Activated CD8-positive, alpha-beta memory T cell treated with anti-CD3 and anti-CD28 coated beads for 48 hours (primary cell): ENCODE data around the gene GDF10.
A peak's percentile ranks its signal among the peaks of the same experiment; 100 is the strongest.

ENCODE experiments used
- DNase-seq, 3 experiments: peaks; one replicate each; pipeline ENCODE4 v3.0.0-alpha.2; 2020; ENCODE audit warnings: low read depth in 2 of 3, low spot score in 2 of 3

The GDF10 gene, protein sequence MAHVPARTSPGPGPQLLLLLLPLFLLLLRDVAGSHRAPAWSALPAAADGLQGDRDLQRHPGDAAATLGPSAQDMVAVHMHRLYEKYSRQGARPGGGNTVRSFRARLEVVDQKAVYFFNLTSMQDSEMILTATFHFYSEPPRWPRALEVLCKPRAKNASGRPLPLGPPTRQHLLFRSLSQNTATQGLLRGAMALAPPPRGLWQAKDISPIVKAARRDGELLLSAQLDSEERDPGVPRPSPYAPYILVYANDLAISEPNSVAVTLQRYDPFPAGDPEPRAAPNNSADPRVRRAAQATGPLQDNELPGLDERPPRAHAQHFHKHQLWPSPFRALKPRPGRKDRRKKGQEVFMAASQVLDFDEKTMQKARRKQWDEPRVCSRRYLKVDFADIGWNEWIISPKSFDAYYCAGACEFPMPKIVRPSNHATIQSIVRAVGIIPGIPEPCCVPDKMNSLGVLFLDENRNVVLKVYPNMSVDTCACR

DNA sequence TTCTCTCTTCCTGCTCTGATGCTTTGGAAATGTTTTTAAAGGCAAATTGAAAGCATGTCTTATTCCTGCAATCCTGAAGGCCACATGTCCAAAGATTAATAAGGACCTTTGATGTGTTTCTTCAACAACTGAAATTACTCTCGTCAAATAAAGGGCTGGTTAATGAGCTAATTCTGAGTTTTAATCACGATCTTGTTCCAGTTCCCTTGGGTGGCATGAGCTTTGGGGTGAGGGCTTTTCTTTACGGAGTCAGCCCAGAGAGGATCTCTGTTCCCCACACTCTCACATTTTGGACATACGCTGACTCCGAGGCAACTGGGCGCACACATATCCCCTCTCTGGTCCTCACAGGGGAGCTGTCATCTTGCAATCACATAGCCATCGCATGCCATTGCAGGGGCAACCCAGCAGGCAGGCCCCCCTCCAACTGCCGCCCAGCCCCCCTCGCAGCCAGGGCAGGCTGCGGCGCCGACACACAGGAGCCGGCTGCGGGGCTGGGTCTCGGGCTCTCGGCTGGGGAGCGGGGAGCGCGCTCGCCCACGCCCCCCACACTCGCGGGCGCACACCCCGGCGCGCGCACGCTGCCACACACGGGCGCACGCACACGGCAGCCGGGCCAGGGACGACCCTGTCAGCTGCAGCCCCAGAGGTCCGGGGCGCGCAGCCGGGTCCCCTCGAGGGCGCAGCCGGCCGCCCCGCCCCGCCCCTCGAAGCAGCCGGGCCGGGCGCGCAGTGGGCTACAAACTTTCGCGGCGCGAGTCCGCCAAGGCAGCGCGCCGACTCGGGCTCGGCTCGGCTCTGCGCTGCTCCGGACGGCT, at the start of gene GDF10:
Gene GDF10 (plus strand): TSS at position 587 of the 818 bp plus-strand sequence. CDS start 455 bp downstream, outside the sequence.
- DNase-seq: no peak

DNA sequence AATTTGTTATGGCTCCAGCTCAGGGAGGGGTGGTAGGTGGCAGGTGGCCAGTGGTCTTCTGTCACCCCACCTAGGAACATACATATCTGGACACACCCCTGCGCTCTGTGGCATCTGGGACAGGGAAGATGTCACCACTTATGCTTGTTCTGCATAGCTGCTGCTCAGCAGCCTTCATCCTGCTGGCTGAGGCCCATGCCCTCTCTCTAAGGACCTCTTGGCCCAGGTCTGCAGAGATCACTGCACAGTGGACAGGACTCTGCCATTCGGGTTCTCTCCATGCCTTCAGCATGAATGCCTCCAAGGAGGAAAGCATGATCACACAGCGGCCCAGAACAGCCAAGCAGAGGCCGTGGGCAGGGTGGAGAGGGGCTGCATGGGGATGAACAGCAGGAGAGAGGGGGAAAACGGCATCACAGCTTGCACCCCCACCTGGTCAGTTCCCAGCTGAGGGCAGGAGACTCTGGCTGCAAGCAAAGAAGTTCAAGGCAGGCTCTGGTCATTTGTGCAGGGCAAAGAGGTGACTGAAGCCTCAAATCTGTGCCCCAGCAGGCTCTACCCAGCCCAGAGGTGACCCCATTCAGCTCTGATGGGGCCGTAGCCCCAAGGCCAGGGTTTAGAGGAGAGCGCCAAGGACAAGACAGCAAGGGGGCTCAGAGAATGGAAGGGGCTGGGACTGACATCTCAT, 47.8 kb upstream of the GDF10 start:
- no peak for DNase-seq

DNA sequence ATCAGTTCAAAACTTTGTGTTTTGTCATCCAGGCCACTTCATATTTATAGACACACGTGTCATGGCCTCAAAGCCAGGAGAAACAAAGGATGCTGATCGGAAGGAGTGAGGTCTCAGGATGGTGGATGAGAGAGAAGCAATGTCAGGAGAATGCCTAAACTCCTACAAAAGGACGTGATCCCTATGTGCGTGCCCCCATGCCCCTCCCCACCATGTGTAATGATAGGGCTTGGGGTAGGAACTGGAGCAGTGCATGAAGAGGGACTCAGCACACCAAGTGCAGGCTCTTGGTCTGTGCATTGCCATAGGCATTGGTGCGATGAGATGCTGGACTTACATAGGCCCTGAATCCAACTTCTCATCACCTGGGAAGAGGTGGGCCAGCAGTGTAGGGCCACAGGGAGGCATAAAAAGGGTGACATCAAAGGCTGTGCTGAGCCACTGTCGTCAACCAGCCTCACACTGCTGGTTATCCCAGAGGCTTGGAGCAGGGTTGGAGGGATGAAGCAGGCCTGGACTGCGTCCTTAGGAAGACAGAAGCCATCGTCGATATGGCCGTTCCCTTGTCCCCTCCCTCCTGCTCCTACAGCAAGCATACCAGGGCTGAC, 46.9 kb upstream of the GDF10 start:
- DNase-seq: no peak

DNA sequence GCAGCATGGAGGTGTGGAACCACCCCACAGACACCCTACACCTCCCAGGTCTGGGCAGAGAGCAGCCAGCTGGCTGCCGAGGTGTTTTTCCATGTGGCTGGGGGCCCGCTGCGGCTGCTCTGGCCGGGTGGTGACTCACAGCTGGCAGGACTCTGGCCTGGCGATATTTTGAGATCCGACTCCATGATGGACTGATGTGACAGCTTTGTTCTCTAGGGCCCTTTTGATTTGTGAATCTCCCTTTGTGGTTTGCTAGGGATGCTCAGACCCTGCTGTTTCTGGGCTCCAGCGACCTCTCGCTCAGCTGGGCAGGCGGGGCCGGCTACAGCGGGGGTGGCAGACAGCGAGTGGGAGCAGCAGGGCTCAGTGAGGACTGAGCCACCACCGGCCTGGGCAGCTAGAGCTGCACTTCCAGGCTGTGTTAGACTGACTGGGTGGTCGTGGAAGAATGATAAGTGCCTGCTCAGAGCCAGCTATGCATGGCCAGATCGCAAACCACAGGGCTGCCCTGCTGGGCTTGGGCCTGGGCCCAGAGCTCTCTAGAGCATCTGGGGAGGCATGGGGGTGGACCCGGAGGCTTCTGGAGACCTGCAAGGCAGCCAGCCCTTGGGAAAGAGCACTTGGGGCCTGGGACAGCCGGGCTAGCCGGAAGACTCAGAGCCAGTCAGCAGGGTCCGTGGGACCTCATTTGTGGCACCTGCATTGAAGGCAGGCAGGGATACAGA, 46.2 kb upstream of the GDF10 start:
- no peak for DNase-seq

DNA sequence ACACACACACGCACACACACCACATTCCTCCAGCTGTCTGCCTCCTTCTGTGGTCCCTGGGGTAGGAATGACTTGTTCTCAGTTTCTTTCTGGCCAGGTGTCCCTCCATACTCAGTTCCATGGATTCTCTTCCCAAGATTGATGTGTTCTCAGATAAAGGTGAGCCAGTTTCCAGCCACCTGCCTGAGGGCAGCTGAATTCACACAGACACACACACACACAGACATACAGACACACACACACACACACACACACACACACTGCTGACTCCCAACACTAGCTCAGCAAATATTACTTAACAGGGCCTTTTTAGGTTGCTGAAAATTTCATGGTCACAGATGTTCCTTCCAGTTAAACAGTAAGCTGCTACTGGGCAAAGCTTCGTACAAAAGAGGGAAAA, 45.4 kb upstream of the GDF10 start:
- no peak for DNase-seq

DNA sequence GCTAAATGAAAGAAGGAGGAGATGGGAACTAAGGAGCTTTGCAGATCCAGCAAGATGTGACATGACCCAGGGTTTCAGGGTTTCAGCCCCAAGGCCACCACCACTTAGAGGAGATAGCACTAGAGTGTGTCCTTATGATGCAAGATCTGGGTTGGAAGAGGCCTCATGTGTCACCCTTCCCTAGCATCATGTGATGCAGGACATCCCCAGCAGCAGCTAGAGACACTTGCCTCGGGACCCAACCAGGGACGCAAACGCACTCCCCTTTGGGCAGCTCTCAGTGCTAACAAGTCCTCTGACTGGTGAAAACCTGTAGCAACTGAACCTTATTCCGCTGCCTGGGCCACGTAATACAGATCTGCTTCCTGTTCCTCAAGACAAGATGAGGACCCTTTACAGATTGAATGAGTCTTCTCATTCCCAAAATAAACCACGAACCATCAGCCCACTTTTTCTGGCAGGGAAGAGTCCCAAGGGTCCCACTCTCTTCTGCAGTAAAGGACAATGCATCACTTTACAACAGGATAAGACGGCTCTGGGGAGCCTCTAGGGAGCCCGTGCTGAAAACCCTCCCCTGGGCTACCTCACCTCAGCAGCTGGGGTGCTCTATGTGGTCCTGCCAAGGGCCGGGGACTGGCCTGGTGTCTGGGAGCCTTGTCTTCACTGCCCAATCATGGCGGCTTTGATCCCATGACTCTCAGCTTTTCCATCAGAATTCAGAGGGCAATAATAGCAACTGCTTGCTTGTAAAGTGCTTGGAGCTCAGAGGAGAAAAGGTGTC, 44.8 kb upstream of the GDF10 start:
- no peak for DNase-seq

DNA sequence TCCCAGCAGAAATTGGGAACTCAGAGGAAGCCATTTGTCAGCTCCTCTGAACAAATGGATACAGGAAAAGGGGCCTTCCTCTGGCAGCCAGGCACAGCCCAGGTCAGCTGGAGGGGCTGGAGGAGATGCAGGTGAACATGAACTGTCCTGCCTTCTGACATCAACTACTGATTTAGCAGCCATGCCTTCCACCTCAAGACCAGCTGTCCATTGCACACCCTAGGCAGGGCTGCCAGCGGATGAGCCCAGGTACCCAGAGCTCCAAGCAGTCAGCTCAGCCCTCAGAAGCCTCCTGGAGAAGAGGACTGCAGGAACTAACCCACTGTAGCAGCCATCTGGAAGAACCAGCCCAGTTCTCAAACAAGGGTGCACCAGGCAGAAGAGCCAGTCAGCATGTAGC, 44.1 kb upstream of the GDF10 start:
- DNase-seq: no peak

DNA sequence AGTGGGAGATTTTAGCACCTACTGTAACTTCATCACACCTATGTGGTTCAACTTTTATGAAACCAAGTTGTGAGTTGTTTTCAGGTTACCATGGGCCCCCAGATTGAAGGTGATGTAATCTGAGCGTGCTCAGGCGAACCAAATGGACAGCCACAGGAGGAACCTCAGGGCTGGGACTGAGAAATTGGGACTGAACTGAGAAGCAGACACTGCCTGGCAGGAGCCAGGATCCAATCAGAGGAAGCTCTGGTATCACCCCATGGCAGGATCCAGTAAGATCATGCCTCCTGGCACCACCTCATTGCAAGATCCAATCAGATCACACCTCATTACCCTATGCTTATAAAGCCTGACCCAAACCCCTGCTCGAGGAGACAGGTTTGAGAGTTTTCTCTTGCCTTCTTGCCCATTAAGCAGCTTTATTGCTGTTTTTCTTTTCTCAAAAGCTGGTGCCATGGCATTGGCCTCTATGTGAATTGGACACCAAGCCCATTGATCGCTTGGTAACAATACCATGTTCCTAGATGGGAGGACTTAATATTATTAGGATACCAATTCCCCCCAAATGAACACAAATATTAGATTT, 43.2 kb upstream of the GDF10 start:
- DNase-seq: no peak

DNA sequence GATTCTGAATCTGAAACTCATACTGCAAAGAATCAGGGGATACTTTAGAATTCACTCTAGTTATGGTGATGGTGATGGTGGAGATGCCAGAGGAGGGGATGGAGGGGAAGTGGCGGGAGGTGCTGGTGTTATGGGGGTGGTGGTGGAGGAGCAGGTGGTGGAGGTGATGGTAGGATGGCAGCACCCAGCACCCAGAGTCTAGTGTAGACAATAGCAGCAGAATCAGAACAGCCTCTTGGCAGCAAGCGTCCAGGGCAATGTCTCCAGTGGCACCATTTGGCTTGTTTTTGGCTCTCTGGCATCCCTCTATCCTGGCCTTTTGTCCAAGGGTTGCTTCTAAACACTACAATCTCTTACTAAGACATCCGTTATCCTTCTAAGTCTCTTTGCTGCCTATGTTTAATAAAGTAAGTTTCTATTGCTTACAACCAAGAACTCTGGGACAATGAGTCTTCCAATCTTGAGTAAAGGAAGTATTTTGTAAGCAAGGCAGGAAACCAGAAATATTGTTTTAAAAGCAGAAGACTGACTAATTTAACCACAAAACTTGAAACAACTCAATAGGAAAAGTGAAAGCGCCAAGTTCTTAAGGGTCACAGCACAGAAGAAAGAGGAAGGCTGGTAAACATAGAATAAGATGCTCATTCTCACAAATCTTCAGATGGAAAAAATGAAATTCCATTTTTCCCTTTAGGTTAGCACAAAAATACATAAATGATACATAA, 42.4 kb upstream of the GDF10 start:
- no peak for DNase-seq

DNA sequence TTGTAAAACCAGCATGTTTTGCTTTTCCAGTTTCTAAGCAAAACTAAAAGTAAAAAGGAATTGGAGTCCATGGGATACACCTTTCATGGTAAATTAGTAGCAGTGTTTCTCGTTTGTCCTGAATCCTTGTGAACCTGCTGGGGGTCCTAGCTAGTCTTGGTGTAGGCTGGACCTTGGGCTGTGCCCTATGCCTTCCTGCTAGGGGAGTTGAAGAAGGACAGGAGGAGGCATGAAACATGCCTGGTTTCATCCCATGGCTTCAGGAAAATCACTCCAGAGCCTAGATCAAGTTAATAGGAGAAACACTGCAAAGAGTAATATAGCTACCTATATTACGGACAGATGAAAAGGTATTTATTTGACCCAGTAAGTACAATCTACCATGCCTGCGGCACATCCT, 41.1 kb upstream of the GDF10 start:
- no peak for DNase-seq

DNA sequence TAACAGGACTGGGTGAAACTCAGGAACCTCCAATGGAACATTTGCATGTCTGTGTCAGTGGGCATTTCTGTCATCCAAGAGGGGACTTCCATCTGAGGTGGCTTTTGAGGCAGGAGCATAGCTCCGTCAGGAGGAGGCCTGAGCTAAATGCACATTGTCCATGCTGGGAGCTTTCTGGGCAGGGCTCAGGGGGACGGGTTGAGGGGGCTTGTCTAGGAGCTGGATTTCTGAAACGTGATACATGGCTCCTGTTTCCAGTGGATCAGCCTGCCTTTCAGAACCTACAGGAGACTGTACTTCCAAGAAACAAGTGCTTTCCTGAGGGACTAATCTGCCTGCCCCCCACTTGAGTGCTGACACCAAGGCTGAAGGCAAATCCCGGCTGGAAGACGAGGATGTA, 40.5 kb upstream of the GDF10 start:
- no peak for DNase-seq

DNA sequence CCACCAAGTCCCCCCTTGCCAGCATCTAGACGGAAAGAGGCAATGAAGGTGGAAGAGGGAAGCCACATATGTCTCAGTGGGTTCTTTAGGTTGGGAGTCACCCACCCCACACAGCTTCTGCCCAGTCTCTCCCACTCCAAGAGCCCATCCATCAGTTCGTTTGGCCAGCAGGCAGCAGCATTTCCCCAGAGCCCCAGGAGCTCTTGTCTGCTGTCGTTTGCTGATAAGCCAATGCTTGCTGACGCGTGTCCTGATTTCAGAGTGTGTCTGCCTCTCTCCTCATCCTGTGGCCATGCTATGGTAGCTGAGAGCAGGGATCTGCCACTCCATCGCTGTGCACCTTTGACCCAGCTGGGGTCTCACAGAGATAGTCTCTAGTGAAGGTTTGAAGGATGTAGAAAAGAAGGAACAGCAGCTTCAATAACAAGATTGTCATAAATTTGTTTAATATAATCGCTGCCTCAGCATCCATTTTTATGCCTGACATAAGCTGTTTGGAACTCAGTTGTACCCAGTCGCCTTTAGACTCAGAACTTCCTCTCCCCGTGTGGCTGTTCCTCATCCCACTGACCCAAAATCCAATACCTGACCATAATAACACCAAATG, 39.4 kb upstream of the GDF10 start:
- DNase-seq: no peak

DNA sequence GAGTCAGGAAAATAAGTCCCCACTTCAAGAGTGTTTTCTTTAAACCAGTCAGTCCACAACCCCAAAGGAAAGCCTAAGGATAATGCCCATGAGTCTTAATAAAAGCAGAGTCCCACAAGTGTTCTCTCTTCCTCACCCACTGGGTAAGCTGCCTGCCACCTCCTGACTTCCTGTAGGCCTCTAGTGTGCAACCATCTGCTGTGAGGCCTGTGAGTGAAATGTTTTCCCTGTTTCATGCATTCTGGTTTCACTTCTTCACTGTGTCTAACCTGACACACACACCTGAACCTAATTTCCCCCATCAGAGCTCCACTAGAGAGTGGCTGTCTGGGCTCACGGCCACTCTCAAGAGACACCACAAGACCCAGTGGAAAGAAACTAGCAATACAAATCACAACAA, 38.9 kb upstream of the GDF10 start:
- DNase-seq: no peak

DNA sequence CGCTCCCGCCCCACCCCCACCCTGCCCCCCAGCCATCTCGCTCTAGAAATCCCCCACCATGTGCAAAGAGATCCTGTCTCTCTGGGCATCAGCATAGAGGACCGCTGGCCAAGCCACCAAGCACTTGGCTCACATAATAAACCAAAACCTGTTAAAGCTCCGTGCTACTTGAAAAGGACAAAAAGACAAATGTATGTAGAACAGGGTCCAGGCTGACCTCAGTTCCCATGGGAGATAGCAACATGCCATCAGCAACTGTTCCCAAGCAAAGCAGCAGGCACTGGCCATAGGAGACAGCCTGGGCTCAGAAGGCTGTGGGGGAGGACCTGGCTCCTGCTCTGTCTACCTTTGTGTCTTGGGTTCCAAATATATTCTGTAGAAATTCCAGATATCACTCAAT, 38.4 kb upstream of the GDF10 start:
- no peak for DNase-seq

DNA sequence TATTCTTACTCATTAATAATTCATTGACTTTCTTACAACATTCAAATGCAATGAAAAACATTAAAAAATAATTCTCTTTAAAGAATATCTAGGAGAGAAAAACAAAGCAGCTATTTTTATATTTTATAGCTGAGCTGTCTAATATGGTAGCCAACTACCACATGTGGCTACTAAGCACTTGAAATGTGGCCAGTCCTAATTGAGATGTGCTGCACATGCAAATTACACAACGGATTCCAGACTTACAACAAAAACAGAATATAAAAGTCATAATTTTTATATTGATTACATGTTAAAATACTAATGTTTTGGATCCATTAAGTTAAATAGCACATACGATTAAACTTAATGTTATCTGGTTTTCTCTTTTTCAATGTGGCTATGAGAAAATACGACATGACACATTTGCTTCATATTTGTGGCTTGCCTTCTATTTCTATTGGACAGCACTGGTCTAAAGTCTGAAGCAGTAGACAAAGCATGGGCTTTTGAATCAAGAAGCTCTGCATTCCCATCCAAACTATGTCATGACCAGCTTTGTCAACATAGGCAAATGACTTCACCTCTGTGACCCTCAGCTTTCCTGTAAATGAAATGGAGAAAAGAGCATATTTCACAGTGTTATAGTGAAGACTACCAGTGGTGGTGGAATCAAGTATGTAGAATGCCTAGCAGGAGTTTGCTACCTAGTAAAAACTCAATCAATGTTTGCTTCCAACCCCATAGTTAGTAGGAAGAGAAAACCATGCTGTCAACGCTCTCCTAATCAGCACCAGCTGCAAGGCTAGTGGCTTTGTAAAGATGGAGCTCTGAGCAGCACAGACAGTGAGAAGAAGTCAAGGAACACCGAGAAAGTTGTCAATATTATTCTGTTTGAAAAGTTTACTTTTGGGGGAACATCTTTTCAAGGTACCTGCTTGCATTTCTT, 37.1 kb upstream of the GDF10 start:
- DNase-seq: no peak

DNA sequence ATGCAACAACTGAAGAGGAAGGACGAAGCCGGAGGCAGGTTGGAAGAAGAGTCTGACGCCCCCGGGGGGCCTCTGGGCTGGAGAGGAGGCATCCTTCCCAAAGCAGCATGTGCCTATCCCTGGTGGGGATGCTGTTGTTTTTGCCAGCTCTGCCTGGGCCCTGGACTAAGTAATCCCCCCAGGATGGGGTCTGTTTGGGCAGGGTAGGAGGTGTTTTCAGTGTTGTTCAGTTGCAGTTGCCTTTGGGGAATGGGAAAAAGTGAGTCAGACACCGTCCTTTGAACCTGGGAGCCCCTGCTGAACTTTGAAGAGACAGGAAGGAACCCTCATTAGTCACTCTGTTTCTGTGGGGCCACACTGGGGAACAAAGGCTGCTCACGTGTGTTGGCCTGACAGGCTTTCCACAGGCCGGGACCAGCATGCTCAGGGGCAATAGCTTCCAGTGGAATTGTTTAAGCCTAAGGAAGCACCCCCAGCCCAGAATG, 35.2 kb upstream of the GDF10 start:
- DNase-seq: peak in 1 of 3 experiments; percentile 34

DNA sequence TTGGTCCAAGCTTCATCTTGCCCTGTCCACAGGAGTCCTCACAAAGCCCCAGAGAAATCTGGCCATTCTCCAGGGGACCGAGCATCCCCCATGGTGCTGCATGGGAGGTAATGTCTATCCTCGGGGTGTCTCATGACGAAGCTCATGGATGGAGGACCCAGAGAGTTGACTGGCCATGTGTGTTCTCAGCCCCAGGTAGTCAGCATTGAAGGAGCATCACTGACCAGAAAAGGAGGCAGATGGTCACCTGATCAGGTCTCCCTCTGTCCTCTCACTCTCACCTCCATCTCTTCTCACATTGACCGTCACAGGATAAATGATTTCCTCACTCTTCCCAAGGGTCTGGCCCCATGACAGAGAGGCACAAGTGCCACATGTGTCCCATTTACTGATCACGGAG, 33.4 kb upstream of the GDF10 start:
- no peak for DNase-seq
